Ectodermal cell (in vitro differentiated cells): ENCODE results near the gene GNAQ.

Experiments
- H3K27ac ChIP-seq: 2 replicates; pipeline ENCODE4 v1.7.0; 2013; ENCODE audit warnings: mild to moderate bottlenecking, low read depth, low read length; ENCODE audit not compliant: insufficient read depth, poor library complexity, severe bottlenecking
- H3K27me3 ChIP-seq: 2 replicates; pipeline ENCODE4 v1.7.0; 2013; ENCODE audit warnings: mild to moderate bottlenecking, low read length; ENCODE audit not compliant: insufficient read depth, control insufficient read depth, poor library complexity, severe bottlenecking
- H3K36me3 ChIP-seq: one replicate; pipeline ENCODE4 v1.7.0; 2013; ENCODE audit warnings: low read length; ENCODE audit not compliant: control insufficient read depth, insufficient read depth
- H3K4me1 ChIP-seq: one replicate; pipeline ENCODE4 v1.7.0; 2013; ENCODE audit warnings: low read length; ENCODE audit not compliant: control insufficient read depth, insufficient read depth
- H3K4me3 ChIP-seq: 2 replicates; pipeline ENCODE4 v1.7.0; 2013; ENCODE audit warnings: low read depth, low read length, control low read depth; ENCODE audit not compliant: insufficient read depth
- H3K9me3 ChIP-seq: 2 replicates; pipeline ENCODE4 v1.7.0; 2013; ENCODE audit warnings: mild to moderate bottlenecking, low read length, moderate library complexity; ENCODE audit not compliant: control insufficient read depth
- WGBS, 2 experiments: methylation state at CpG; one replicate each; pipeline ENCODE4 v1.1.7; 2013; ENCODE audit warnings: missing lambda C conversion rate in 2 of 2; 5-methylcytosine and 5-hydroxymethylcytosine counted together

GNAQ gene

DNA sequence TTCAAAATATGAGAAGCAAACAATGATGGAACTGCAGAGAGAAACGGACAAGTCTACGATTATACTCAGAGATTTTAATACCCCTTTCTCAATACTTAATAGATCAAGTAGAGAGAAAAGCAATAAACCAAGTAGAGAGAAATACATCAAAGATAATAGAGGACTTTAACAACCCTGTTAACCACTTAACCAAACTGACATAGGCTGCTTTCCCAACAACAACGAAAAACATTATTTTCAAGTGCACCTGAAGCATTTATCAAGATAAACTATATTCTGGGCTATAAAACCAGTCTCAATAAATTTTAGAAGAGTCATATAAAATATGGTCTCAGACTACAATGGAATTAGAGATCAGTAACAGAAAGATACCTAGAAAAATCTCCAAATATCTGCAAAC, 67.4 kb downstream of the GNAQ start:
- Histone ChIP-seq H3K36me3 (no peaks in the 10 kb centered on the region), H3K4me1 (no peaks in the 10 kb centered on the region), H3K9me3 (no peaks in the 10 kb centered on the region), H3K4me3 (no peak overlapping the region), H3K27ac (no peak overlapping the region), H3K27me3 (no peaks in the 10 kb centered on the region)
- WGBS, 2 experiments: 64 to 100% methylated on average over 1 to 3 of the region's 3 CpGs

- H3K4me3 ChIP-seq: no peak overlapping the region
- no peaks in the 10 kb centered on the region for H3K36me3 ChIP-seq
- no peaks in the 10 kb centered on the region for H3K27me3 ChIP-seq
- H3K9me3 ChIP-seq: no peaks in the 10 kb centered on the region
- no peak overlapping the region for H3K27ac ChIP-seq
- 100% methylated on average over 1 of the region's 1 CpG; no CpG with 5 or more reads in 1 of the 2 experiments for WGBS, 2 experiments
- H3K4me1 ChIP-seq: no peaks in the 10 kb centered on the region
These were observed 70.1 kb downstream of the GNAQ start for GRCh38 chr9:77961541-77961940.

- Histone ChIP-seq H3K27ac (no peak overlapping the region), H3K27me3 (no peaks in the 10 kb centered on the region), H3K9me3 (no peaks in the 10 kb centered on the region), H3K4me3 (no peak overlapping the region), H3K4me1 (no peaks in the 10 kb centered on the region), H3K36me3 (no peaks in the 10 kb centered on the region)
- 33 to 47% methylated on average over 3 to 5 of the region's 5 CpGs for WGBS, 2 experiments
These were observed 71.1 kb downstream of the GNAQ start for GRCh38 chr9:77960356-77961153.

GRCh38 chr9:77959803-77960202, 71.8 kb downstream of the GNAQ start:
- 95 to 100% methylated on average over 1 of the region's 1 CpG for WGBS, 2 experiments
- H3K9me3 ChIP-seq: no peaks in the 10 kb centered on the region
- no peak overlapping the region for H3K4me3 ChIP-seq
- H3K27ac ChIP-seq: no peak overlapping the region
- H3K27me3 ChIP-seq: no peaks in the 10 kb centered on the region
- H3K4me1 ChIP-seq: no peaks in the 10 kb centered on the region
- no peaks in the 10 kb centered on the region for H3K36me3 ChIP-seq

DNA sequence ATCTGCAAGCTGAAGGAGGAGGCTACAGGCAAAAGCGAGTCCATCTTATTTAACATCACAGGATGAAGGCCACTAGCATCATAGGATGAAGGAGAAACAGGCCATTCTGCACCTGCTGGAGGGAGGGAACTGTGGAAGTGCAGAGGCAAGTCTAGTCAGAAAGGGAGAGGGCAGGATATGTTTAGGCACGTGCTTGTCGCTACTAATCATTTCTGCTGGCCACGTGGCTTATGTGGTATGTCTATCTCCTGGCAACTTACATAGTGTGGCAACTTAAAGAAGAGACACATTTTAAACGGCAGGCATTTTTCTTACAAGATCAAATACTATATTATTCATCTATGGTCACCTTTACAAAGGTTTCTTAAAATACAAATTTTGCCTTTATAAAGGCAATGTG, 74.0 kb downstream of the GNAQ start:
- no peaks in the 10 kb centered on the region for H3K36me3 ChIP-seq

DNA sequence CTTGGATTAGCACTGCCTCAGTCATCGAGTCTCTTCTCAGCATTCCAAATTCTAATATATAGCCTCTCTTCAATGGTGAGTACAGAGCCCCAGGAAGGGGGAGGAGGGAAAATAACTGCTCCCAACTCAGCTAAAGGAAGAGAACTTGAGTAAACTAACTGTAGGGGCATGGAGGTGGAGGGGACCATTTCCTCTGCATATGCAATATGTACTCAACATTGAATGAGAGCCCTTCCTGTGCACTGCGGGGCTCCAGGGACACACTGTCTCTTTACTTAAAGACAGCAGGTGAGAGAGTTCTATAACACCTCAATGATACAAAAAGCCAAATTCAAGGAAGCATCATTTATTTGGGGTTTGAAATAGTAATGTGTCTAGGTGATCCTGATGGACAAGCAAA, 75.1 kb downstream of the GNAQ start:
- no peak overlapping the region for H3K4me3 ChIP-seq

More for the DNA sequence above, 74.0 kb downstream of the GNAQ start:
- WGBS, 2 experiments: 86 to 94% methylated on average over 5 of the region's 5 CpGs
- H3K27ac ChIP-seq: no peak overlapping the region
- H3K4me3 ChIP-seq: no peak overlapping the region
- H3K27me3 ChIP-seq: no peaks in the 10 kb centered on the region
- H3K9me3 ChIP-seq: no peaks in the 10 kb centered on the region
- H3K4me1 ChIP-seq: no peaks in the 10 kb centered on the region

DNA sequence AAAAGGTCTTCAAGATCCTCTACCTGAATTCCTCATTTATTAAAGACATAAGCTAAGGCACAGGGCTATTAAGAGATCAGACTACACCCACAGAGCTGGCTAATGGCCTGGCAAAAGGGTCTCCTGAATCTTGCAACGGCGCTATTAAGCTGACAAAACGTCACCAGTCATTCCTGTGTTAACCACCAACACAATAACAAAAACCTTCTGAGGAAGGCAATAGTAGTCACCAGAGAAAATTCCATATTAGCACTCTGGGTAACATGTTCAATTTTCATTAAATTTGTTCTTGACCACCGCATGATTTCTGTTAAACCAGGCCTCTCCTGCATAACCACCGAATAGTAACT, 77.0 kb downstream of the GNAQ start:
- H3K27me3 ChIP-seq: no peaks in the 10 kb centered on the region
- H3K9me3 ChIP-seq: no peaks in the 10 kb centered on the region
- H3K36me3 ChIP-seq: no peaks in the 10 kb centered on the region
- no peaks in the 10 kb centered on the region for H3K4me1 ChIP-seq
- H3K4me3 ChIP-seq: no peak overlapping the region
- H3K27ac ChIP-seq: no peak overlapping the region
- WGBS, 2 experiments: 89 to 97% methylated on average over 5 of the region's 5 CpGs

More for the DNA sequence above, 75.1 kb downstream of the GNAQ start:
- Histone ChIP-seq H3K27ac (no peak overlapping the region), H3K27me3 (no peaks in the 10 kb centered on the region), H3K36me3 (no peaks in the 10 kb centered on the region), H3K4me1 (no peaks in the 10 kb centered on the region), H3K9me3 (no peaks in the 10 kb centered on the region)
- WGBS, 2 experiments: 59 to 60% methylated on average over 1 to 2 of the region's 2 CpGs

DNA sequence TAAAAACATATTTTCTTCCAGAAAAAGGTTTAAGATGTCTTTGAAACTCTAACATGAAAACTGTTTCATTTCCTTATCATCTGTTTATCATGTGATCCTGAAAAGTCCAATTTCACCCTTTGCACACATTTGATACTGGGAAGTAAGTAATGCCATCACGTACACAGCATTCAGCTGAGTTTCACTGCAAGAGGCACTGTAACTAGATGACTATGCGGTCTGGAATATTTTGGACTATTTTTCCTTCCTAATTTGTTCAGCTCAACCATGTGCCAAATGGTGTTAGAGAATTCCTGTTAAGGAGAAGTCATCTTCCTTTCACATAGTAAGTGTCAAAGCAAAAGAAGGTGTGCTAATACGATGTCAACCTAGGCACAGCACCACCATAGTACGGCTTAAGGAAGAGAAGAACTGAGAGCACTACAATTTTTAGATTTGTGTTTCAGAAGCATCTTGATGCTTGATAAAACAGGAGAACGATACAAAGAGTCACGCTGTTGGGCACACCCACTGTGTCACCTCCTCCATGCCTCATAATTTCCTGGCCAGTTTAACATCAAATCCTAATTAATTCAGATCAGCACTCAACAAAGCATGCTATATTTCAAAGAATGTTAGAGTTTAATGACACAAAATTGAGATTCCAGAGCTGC, 77.5 kb downstream of the GNAQ start:
- Histone ChIP-seq H3K4me3 (no peak overlapping the region), H3K27ac (no peak overlapping the region), H3K9me3 (no peaks in the 10 kb centered on the region), H3K36me3 (no peaks in the 10 kb centered on the region), H3K4me1 (no peaks in the 10 kb centered on the region), H3K27me3 (no peaks in the 10 kb centered on the region)
- 81 to 83% methylated on average over 6 of the region's 6 CpGs for WGBS, 2 experiments

DNA sequence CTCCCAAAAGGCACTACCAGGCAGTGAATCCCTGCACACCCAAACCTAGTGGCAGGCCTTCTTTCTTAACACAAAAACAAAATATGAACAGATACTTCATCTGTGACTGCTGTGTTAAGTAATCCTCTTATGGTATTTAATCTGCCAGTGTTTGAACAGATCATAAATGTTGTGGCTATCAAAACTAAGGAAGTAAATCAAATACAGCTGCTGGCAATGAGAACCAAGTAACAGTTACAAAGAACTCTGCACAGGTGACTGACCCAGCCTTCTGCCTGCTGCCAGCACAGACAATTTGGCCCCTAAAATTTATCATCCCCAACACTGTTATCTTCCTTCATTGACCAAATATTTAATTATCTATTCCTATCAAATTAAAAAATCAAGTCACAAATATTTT, 78.0 kb downstream of the GNAQ start:
- no peaks in the 10 kb centered on the region for H3K27me3 ChIP-seq
- no peak overlapping the region for H3K27ac ChIP-seq
- H3K4me3 ChIP-seq: no peak overlapping the region
- no peaks in the 10 kb centered on the region for H3K36me3 ChIP-seq
- no peaks in the 10 kb centered on the region for H3K9me3 ChIP-seq
- no peaks in the 10 kb centered on the region for H3K4me1 ChIP-seq

DNA sequence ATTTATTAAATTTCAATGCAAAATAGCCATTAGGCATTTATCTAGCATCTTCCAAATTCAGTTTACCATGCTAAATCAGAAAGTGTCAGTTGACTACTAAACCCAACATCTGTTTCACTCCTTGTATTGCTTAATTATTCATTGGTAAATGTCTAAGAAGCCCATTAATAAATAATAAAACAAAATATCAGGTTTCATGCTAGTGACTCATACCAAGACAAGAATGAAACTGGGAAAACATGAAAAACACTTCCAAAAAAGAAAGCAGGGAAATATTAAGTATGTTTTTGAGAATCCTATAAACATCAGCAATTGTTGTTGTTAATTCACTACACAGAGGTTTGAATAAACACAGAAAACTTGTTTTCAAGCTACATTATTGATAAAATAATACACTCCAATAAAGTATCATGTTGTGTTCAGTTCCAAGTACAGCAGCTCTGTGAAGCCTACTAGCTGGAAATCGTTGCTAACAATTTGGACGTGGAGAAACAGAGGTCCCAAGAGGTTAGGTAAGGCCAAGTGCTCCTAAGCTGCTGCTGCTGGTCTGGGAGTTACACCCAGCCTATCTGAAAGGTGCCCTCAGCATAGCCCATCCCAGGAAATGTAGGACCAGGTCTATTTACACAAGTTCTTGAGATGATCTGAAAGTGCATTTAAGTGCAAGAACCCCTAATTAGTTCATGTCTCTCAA, 78.8 kb downstream of the GNAQ start:
- Histone ChIP-seq H3K36me3 (no peaks in the 10 kb centered on the region), H3K27ac (no peak overlapping the region), H3K9me3 (no peaks in the 10 kb centered on the region), H3K27me3 (no peaks in the 10 kb centered on the region), H3K4me3 (no peak overlapping the region), H3K4me1 (no peaks in the 10 kb centered on the region)
- WGBS, 2 experiments: 85 to 86% methylated on average over 2 of the region's 2 CpGs
